GM12874 (cell line): ENCODE data around the gene TRPV2.

ENCODE experiments used
- TF ChIP-seq, protein P1 (sequence below): IDR thresholded peaks from 2 replicates; pipeline ENCODE4 v1.5.1; 2011; ENCODE audit warnings: low read depth, mild to moderate bottlenecking, control low read depth, low read length, moderate library complexity; ENCODE audit not compliant: insufficient read depth

The TRPV2 gene

DNA sequence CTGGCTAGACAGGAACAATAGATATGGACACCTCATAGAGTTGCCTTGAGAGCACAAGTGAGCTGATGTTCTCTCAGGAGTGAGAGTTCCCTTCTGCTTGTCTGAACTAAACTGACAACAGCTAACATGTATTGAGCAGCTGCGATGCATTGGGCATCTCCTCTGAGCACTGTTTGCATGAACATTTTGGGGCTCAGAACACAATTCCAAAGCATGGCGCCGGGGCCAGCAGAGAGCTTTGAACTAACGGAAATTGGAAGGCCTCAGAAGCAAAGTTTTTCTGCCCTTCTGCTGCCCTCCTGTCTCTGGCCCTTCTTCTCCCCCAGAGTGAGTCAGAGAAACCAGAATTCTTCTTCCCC, 38.1 kb downstream of the TRPV2 start:
- TF ChIP-seq, protein P1, sequence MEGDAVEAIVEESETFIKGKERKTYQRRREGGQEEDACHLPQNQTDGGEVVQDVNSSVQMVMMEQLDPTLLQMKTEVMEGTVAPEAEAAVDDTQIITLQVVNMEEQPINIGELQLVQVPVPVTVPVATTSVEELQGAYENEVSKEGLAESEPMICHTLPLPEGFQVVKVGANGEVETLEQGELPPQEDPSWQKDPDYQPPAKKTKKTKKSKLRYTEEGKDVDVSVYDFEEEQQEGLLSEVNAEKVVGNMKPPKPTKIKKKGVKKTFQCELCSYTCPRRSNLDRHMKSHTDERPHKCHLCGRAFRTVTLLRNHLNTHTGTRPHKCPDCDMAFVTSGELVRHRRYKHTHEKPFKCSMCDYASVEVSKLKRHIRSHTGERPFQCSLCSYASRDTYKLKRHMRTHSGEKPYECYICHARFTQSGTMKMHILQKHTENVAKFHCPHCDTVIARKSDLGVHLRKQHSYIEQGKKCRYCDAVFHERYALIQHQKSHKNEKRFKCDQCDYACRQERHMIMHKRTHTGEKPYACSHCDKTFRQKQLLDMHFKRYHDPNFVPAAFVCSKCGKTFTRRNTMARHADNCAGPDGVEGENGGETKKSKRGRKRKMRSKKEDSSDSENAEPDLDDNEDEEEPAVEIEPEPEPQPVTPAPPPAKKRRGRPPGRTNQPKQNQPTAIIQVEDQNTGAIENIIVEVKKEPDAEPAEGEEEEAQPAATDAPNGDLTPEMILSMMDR, result no peak

- TF ChIP-seq, protein P1, result no peak
Measured at GRCh38 chr17:16455997-16456741, 40.8 kb downstream of the TRPV2 start.

DNA sequence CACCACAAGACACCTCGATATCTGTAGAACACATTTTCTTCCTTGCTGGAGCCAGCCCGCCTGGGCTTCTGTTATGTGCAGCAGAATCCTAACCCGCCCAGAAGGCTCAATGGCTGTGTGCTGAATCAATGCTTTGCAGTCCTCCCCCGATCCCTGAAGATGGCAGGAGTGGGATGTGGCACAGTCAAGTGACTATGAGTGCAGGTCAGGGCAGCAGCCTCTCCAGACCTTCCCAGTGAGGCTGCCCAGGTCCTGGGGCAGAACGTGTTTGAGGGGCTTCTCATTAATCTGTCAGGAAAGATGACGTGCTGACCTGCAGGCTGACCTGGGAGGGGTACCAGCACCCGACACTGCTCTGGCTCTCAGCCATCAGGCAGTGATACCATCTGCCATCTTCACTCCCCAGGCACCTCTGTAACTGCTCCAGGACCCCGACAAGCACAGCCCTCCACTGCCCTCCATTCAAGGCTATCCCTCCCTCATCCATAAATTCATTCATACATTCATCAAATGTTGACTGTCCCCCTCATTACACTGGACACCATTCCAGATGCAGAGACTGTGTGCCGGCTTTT, 41.5 kb downstream of the TRPV2 start:
- TF ChIP-seq, protein P1, result no peak

- TF ChIP-seq, protein P1, result no peak
Measured at GRCh38 chr17:16459271-16459670, 43.9 kb downstream of the TRPV2 start.

GRCh38 chr17:16459855-16460550, 44.6 kb downstream of the TRPV2 start:
- TF ChIP-seq, protein P1, result no peak

GRCh38 chr17:16460796-16461605, 45.6 kb downstream of the TRPV2 start:
- TF ChIP-seq, protein P1, result no peak

GRCh38 chr17:16461606-16461866, 46.2 kb downstream of the TRPV2 start:
- TF ChIP-seq, protein P1, result no peak
